GM12872 (cell line): ENCODE measurements around the gene ZNF80.
A peak's percentile ranks its signal among the peaks of the same experiment; 100 is the strongest.

Experiments used
- CTCF ChIP-seq: IDR thresholded peaks from 3 replicates; pipeline ENCODE4 v1.5.1; 2011; ENCODE audit warnings: low read depth, mild to moderate bottlenecking, low read length, moderate library complexity; ENCODE audit not compliant: insufficient read depth

ZNF80 gene

GRCh38 chr3:114218578-114219185 lies 18.7 kb downstream of the ZNF80 start:
- no peak for TF ChIP-seq CTCF

GRCh38 chr3:114218006-114218405 lies 19.4 kb downstream of the ZNF80 start:
- no peak for TF ChIP-seq CTCF

- no peak for TF ChIP-seq CTCF
Measured at GRCh38 chr3:114217266-114217665, 20.1 kb downstream of the ZNF80 start.

GRCh38 chr3:114216186-114216970 lies 21.0 kb downstream of the ZNF80 start:
- TF ChIP-seq CTCF = no peak

- no peak for TF ChIP-seq CTCF
Measured at GRCh38 chr3:114214542-114215341, 22.6 kb downstream of the ZNF80 start.

GRCh38 chr3:114213627-114214541 lies 23.5 kb downstream of the ZNF80 start:
- peak; percentile 10; the same call in 1 of the 3 replicates for TF ChIP-seq CTCF

GRCh38 chr3:114213292-114213626 lies 24.1 kb downstream of the ZNF80 start:
- TF ChIP-seq CTCF = no peak
